SH-SY5Y (cell line): ENCODE results near the gene SPP1.

ENCODE experiments used
- GATA2 ChIP-seq: IDR thresholded peaks from 2 replicates; pipeline ENCODE4 v1.6.1; 2011; ENCODE audit warnings: mild to moderate bottlenecking, low read depth, low read length
- GATA3 ChIP-seq: IDR thresholded peaks from 2 replicates; pipeline ENCODE4 v1.6.1; 2011; ENCODE audit warnings: low read depth, mild to moderate bottlenecking, low read length, moderate library complexity

SPP1 gene

GRCh38 chr4:87975466-87975865 is at the start of gene SPP1:
TSS of gene SPP1 (plus strand) at chr4:87975714. CDS start at chr4:87976896, 1,182 bp downstream.
- TF ChIP-seq GATA2 (no peak), GATA3 (no peak)

- TF ChIP-seq GATA2 = no peak
- no peak for TF ChIP-seq GATA3
These were observed 48.9 kb upstream of the SPP1 start for GRCh38 chr4:87926554-87927098.

- no peak for TF ChIP-seq GATA3
- TF ChIP-seq GATA2 = no peak
These were observed 44.9 kb upstream of the SPP1 start for GRCh38 chr4:87930629-87931028.

- TF ChIP-seq GATA3 (no peak), GATA2 (no peak)
These were observed 43.6 kb upstream of the SPP1 start for GRCh38 chr4:87931932-87932331.

- TF ChIP-seq GATA3 (no peak), GATA2 (no peak)
These were observed 42.8 kb upstream of the SPP1 start for GRCh38 chr4:87932718-87933141.

- TF ChIP-seq GATA3 (no peak), GATA2 (no peak)
These were observed 42.2 kb upstream of the SPP1 start for GRCh38 chr4:87933337-87933736.

- TF ChIP-seq GATA3 = no peak
- no peak for TF ChIP-seq GATA2
These were observed 41.3 kb upstream of the SPP1 start for GRCh38 chr4:87934157-87934704.

- TF ChIP-seq GATA2 (no peak), GATA3 (no peak)
These were observed 40.5 kb upstream of the SPP1 start for GRCh38 chr4:87934973-87935372.

- TF ChIP-seq GATA3 (no peak), GATA2 (no peak)
These were observed 38.0 kb upstream of the SPP1 start for GRCh38 chr4:87937523-87937922.

GRCh38 chr4:87938746-87939145 is 36.8 kb upstream of the SPP1 start:
- no peak for TF ChIP-seq GATA2
- TF ChIP-seq GATA3 = no peak

- TF ChIP-seq GATA2 (no peak), GATA3 (no peak)
These were observed 35.4 kb upstream of the SPP1 start for GRCh38 chr4:87939978-87940690.

- no peak for TF ChIP-seq GATA2
- no peak for TF ChIP-seq GATA3
These were observed 33.7 kb upstream of the SPP1 start for GRCh38 chr4:87941537-87942392.

GRCh38 chr4:87943660-87944149 is 31.8 kb upstream of the SPP1 start:
- TF ChIP-seq GATA2 = no peak
- TF ChIP-seq GATA3 = no peak

GRCh38 chr4:87944967-87945366 is 30.5 kb upstream of the SPP1 start:
- TF ChIP-seq GATA3 = no peak
- no peak for TF ChIP-seq GATA2
